Measurements from ENCODE around the gene DNAH8.
A peak's percentile ranks its signal among the peaks of the same experiment; 100 is the strongest.
"Not testable (repeated sequence)": the region's sequence is repeated elsewhere in the genome, so short reads cannot be mapped to it uniquely, and the experiment has no call there.

Gene DNAH8

DNA sequence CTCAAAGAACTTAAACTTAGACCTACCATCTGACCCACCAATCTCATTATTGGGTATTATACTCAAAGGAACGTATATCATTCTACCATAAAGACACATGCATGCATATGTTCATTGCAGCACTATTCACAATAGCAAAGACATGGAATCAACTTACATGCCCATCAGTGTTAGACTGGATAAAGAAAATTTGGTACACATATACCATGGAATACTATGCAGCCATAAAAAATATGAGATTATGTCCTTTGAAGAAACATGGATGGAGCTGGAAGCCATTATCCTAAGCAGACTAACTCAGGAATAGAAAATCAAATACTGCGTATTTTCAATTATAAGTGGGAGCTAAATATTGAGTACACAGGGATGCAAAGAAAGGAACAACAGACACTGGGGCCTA is 167.0 kb downstream of the DNAH8 start:
- DNase-seq, result no peak

DNA sequence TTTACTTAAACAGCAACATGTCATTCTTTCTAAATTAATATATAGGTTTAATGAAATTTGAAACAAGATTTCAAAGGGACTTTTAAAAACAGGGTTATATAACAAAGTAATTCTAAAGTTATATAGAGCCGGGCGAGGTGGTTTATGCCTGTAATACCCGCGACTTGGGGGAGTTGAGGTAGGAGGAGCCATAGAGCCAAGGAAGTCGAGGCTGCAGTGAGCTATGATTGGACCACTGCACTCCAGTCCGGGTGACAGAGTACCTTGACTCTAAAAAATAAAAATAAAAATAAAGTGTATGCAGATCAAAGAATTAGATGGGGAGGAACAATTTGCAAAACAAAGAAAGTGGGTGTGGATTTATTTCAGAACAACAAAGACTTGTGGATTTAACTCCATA is 182.4 kb downstream of the DNAH8 start:
- DNase-seq, result no peak

DNA sequence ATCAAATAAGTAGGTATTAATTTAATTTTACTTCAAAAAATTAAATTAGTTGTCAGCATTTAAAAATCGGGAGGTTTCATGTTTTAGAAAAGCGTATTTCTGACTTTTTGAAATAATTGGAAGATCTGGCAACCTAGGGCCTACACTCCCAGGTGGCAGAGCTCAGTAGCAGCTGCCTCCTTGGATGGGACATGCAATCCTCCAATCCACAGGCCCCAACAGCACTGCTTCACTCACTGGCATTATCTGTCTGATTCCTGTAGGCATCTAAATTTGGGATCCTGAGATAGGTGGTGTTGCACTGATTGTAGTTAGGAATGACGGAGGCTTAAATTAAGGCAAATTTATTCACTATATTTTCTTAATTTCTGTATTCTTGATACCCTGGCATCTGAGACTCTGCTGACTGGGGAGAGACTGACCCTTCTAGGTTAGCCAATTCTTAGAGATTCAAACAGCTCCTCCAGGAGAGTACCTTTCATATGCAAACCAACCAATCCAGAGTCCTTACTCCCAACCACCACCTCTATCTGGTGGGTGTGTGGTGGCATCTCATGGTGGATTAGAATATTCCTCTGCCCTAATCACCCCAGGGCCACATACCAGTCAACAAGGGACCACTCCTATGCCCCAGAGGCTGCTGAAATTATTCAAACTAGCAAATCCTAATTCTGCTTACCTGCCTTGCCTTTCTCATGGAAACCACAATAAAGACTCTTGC is 186.9 kb downstream of the DNAH8 start:
- DNase-seq, result no peak

- no peak for DNase-seq
These were observed 191.5 kb downstream of the DNAH8 start for GRCh38 chr6:38906582-38906981.

DNA sequence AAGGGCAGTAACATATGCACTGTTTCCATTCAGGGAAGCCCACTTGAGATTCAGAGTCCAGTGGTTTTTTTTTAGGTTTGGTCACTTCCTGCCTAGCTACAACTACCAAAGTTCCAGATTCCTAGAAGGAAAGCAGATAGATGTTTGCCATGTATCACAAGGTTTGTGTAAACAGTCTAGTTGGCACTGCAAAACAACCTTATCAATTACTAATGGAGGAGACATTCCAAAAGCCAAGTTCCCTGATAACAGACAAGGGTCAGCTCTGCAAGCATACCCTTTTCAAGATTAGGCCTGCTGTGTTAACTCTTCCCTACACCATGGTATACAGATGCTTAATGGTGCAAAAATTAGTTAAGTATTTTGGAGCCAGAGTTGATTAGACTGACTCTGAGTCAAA is 192.2 kb downstream of the DNAH8 start:
- no peak for DNase-seq

DNA sequence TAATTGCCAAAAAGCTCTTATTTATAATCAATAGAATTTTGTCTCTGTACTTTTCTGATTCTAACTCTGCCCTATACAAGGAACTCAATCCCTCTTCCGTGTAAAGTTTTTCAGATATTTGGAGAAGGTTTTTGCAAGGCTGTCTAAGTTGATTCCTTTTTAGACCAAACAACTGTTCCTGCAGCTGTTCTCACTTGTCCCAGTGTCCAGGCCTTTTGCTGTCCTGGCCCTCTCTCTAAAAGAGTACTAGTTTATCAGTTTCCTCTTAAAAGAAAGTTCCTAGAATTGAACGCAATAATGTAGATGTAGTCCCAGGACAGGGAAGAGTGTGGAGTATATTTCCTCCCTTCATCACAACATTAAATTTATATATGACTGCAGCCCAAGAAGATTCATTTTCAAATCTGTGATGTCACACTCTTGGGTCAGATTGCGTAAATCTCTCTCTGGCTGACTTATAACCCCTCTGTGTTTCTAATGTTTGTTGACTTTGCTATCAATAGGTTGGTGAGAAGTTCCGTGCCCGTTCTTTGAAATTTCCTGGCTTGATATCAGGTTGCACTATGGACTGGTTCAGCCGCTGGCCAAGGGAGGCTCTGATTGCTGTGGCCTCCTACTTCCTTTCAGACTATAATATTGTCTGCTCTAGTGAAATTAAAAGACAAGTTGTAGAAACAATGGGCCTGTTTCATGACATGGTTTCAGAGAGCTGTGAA is 194.1 kb downstream of the DNAH8 start:
- no peak for DNase-seq

DNA sequence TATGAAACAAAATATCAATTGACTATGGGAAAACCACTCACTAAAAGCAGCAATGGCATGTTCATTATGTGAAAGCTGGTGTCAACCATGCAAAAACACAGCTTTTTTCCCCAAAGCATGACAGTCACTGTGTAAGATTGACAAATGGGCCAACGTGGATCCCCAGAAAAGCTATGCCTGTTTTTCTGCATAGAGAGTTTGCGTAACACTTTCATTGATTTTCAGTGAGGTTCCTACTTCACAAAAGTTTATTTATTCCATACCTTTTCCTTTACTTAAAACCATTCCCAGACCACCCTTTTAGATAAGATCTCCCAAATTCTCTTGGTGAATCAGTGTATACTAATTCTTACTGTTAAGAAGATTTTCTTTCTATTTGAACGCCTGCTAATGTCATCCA is 195.1 kb downstream of the DNAH8 start:
- no peak for DNase-seq

- no peak for DNase-seq
These were observed 197.3 kb downstream of the DNAH8 start for GRCh38 chr6:38912378-38912777.

- DNase-seq, result no peak
These were observed 200.3 kb downstream of the DNAH8 start for GRCh38 chr6:38915205-38915925.

GRCh38 chr6:38921540-38921939 is 206.4 kb downstream of the DNAH8 start:
- not testable (repeated sequence) for DNase-seq

GRCh38 chr6:38924791-38925509 is 209.8 kb downstream of the DNAH8 start:
- no peak for DNase-seq

- no peak for DNase-seq
These were observed 214.4 kb downstream of the DNAH8 start for GRCh38 chr6:38929560-38929959.

GRCh38 chr6:38933426-38933825 is 218.3 kb downstream of the DNAH8 start:
- DNase-seq, result no peak

DNA sequence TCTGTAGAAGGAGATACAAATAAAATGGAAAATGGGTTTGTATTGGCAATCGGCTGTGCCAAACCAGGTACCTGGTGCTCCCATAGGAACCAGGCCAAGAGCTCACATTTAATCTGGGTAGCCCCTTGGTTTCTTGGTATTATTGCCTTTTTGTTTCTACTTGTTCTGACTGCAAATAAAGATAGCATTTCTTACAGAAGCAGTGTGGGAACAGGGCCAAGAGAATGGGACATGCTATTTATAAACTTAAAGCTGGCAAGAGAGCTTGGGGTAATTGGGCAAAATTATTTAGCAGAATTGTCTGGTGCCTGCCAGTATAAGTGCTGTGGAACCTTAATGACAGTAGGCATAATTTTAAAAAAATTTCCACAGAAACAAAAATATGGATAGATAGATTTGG is 219.9 kb downstream of the DNAH8 start:
- peak in 7 of 56 donors; percentile 2 to 38 (median 12) for DNase-seq

DNA sequence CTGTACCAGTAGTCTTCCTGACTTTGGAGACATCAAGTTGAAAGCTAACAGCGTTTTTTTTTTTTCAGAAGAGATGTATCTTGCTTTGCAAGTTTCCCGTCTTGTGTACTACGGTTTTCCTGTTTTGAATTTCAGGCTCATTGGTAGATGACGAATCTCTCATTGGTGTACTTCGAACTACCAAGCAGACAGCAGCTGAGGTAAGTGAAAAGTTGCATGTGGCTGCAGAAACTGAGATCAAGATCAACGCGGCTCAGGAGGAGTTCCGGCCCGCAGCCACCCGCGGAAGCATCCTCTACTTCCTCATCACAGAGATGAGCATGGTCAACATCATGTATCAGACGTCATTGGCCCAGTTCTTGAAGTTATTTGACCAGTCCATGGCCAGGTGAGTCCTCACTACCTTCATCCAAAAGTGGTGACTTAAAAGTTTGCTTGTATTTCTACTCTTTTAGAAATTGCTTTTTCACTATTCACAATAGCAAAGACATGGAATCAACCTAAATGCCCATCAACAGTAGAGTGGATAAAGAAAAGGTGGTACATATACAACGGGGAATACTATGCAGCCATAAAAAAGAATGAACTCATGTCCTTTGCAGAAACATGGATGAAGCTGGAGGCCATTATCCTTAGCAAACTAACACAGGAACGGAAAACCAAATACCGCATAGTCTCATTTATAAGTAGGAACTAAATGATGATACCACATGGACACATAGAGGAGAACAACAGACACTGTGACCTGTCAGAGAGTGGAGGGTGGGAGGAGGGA is 222.9 kb downstream of the DNAH8 start:
- DNase-seq, result no peak

- DNase-seq, result no peak
These were observed 223.6 kb downstream of the DNAH8 start for GRCh38 chr6:38938741-38939140.

- no peak for DNase-seq
These were observed 227.3 kb downstream of the DNAH8 start for GRCh38 chr6:38942442-38942841.

DNA sequence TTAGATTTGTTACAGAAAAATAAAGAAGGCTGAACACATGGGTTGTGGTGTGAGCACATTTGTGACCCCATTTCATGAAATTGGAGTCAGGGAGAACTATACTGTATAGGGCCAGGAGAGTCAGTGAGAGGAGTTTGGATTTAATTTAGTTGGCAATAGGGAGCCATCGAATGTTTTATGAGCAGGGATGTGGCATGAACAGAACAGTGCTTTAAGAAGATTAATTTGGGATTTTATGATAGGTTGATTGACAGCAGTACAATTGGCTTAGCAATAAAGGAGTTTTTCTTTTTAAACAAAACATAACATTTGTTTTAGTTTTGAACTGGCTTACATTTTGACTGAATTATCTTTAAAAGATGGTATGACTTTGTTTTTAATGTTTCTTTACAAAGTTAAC is 227.9 kb downstream of the DNAH8 start:
- no peak for DNase-seq

- no peak for DNase-seq
These were observed 228.9 kb downstream of the DNAH8 start for GRCh38 chr6:38943964-38944363.

DNA sequence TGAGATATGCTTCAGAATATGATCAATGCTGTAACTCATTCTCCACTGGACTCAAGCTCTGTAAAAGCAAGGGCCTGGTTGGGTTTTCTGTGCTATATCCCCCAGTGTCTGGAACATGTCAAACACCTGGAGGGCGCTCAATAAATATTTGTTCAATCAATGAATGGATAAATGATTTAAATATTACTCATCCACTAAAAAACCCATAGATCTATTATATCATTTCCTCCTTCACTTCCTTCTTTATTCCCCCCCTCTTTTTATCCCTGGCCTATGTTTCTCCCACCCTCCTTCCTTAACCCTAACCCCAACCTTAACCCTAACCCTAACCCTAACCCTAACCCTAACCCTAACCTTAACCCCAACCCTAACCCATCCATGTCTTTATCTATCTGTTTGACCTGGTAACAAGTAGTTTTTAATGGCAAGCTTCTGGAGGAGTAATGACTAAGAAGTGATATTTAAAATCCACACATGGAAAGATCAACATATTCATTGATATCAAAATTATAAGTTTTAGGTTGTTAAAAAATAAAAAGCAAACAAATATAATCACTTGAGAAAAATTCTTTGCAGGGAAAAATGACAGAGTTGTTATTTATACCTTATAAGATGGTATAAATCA is 229.7 kb downstream of the DNAH8 start:
- DNase-seq, result no peak
